OCI-LY1 (cell line): ENCODE results near the gene ZMIZ1.

ENCODE experiments used
- CTCF ChIP-seq: fragments of 200-600 bp; sonication (generic), shearing (Covaris generic); IDR thresholded peaks from 2 replicates; pipeline ENCODE4 v1.5.1; 2017; ENCODE audit warnings: mild to moderate bottlenecking, antibody characterized with exemption, low read length, moderate library complexity, mixed read lengths
- EZH2 ChIP-seq: fragments of 200-600 bp; sonication (generic), shearing (Covaris generic); IDR thresholded peaks from 2 replicates; pipeline ENCODE4 v1.8.0; 2017; ENCODE audit warnings: borderline replicate concordance, mixed run types, mild to moderate bottlenecking, antibody characterized with exemption, low read length, moderate library complexity, mixed read lengths

GRCh38 chr10:79086822-79087221 is 18.1 kb downstream of the ZMIZ1 start:
- TF ChIP-seq CTCF (no peak), EZH2 (no peak)
